BJ (cell line): ENCODE measurements around the gene NFATC1. TPM values are rescaled to one million over a fixed set of nuclear protein-coding genes. Genes with fewer than 3 reads are reported as not detected.

Experiments used
- CTCF ChIA-PET: fragments of 350-600 bp; formaldehyde crosslinking; extraction: SDS; loops from one replicate; lab custom pipeline; 2021; ENCODE audit warnings: antibody characterized with exemption, inconsistent platforms; lab: Yijun Ruan, JAX
- POLR2A ChIA-PET: fragments of 300-600 bp; sonication (Branson Sonifier 250); formaldehyde crosslinking; extraction: SDS; loops from one replicate; lab custom pipeline; 2021; ENCODE audit warnings: antibody characterized with exemption; lab: Charles Lee
- DNase-seq: peaks from one replicate; pipeline ENCODE4 v3.0.0-alpha.2; 2011; ENCODE audit warnings: low read depth
- H3K27me3 ChIP-seq: 2 replicates; pipeline ENCODE4 v1.6.0; 2011; ENCODE audit warnings: low read length; ENCODE audit not compliant: control insufficient read depth, insufficient read depth
- H3K36me3 ChIP-seq: 2 replicates; pipeline ENCODE4 v1.5.1; 2011; ENCODE audit warnings: low read length; ENCODE audit not compliant: control insufficient read depth, insufficient read depth
- H3K4me3 ChIP-seq: 2 replicates; pipeline ENCODE4 v1.5.1; 2011; ENCODE audit warnings: low read depth, mild to moderate bottlenecking, control low read depth, low read length
- CTCF ChIP-seq: IDR thresholded peaks from 2 replicates; pipeline ENCODE4 v1.5.1; 2011; ENCODE audit warnings: low read depth, mild to moderate bottlenecking, control low read depth, inconsistent platforms, low read length, moderate library complexity; ENCODE audit not compliant: insufficient read depth
- polyA plus RNA-seq: library from polyadenylated mRNA; depleted of rRNA; stranded (reverse); fragments of >200 nt; gene quantifications from 2 replicates; pipeline ENCODE4 v1.2.3, GENCODE V29; 2011

NFATC1 gene
- polyA plus RNA-seq, 1 experiment: 1.2 TPM

- ChIA-PET POLR2A (no interaction called here), CTCF (no interaction called here)
- TF ChIP-seq CTCF: no peak
- H3K36me3 ChIP-seq: no peaks in the 10 kb centered on the region
- no peak overlapping the region for H3K4me3 ChIP-seq
- no peaks in the 10 kb centered on the region for H3K27me3 ChIP-seq
- no peak for DNase-seq
These were observed 50.2 kb downstream of the NFATC1 start for GRCh38 chr18:79445696-79446561.

- ChIA-PET CTCF (no interaction called here), POLR2A (no interaction called here)
- no peak overlapping the region for H3K4me3 ChIP-seq
- DNase-seq: no peak
- TF ChIP-seq CTCF: no peak
- H3K36me3 ChIP-seq: no peaks in the 10 kb centered on the region
- H3K27me3 ChIP-seq: no peaks in the 10 kb centered on the region
These were observed 51.2 kb downstream of the NFATC1 start for GRCh38 chr18:79446931-79447330.

GRCh38 chr18:79447703-79448367, 52.1 kb downstream of the NFATC1 start:
- no peak for TF ChIP-seq CTCF
- CTCF ChIA-PET: no interaction called here
- no peaks in the 10 kb centered on the region for H3K36me3 ChIP-seq
- POLR2A ChIA-PET: no interaction called here
- no peak overlapping the region for H3K4me3 ChIP-seq
- no peaks in the 10 kb centered on the region for H3K27me3 ChIP-seq
- DNase-seq: no peak

GRCh38 chr18:79448621-79449020, 52.9 kb downstream of the NFATC1 start:
- H3K36me3 ChIP-seq: no peaks in the 10 kb centered on the region
- no peaks in the 10 kb centered on the region for H3K27me3 ChIP-seq
- ChIA-PET POLR2A (interaction anchor here (0.7 kb wide), 1 partner anchor 165 kb away, joined by 3 read pairs; no protein-coding TSS in a partner anchor), CTCF (no interaction called here)
- H3K4me3 ChIP-seq: no peak overlapping the region
- no peak for TF ChIP-seq CTCF
- DNase-seq: no peak

GRCh38 chr18:79449551-79450288, 54.0 kb downstream of the NFATC1 start:
- CTCF ChIA-PET: interaction anchor here (1.9 kb wide), 1 partner anchor 11 kb away, joined by 5 read pairs; no protein-coding TSS in a partner anchor
- no peak for DNase-seq
- H3K27me3 ChIP-seq: no peaks in the 10 kb centered on the region
- POLR2A ChIA-PET: no interaction called here
- H3K4me3 ChIP-seq: no peak overlapping the region
- TF ChIP-seq CTCF: no peak
- no peaks in the 10 kb centered on the region for H3K36me3 ChIP-seq
